IMR-90 (cell line): ENCODE data around the gene KMT2C. TPM values are rescaled to one million over a fixed set of nuclear protein-coding genes. Genes with fewer than 3 reads are reported as not detected.

Experiments
- ATAC-seq: fragments of 200-7000 bp; cut with Tn5 transposase; 2 replicates; pipeline ENCODE4 v1.9.1; 2020; ENCODE audit warnings: low read depth, mild to moderate bottlenecking, moderate library complexity
- BruUV-seq: library from RNA; stranded (reverse); fragments of 400-500 nt; replicated peaks from 2 replicates; lab custom pipeline; 2021; lab: Mats Ljungman, UMichigan
- CTCF ChIA-PET: fragments of 300-600 bp; formaldehyde crosslinking; extraction: SDS; loops from one replicate; lab custom pipeline; 2021; ENCODE audit warnings: antibody characterized with exemption; lab: Yijun Ruan, JAX
- POLR2A ChIA-PET: fragments of 300-600 bp; sonication (Branson Sonifier 250); formaldehyde crosslinking; loops from one replicate; lab custom pipeline; 2022; ENCODE audit warnings: antibody characterized with exemption; ENCODE audit not compliant: unreplicated experiment; lab: Charles Lee
- DNase-seq: peaks from one replicate; pipeline ENCODE4 v3.0.0; 2013
- H2AFZ ChIP-seq: replicated peaks from 2 replicates; pipeline ENCODE3; 2013; ENCODE audit warnings: low read length, mild to moderate bottlenecking; ENCODE audit not compliant: poor library complexity
- H2AK5ac ChIP-seq: 2 replicates; pipeline ENCODE4 v1.6.1; 2013; ENCODE audit warnings: low read depth, low read length, inconsistent platforms
- H2AK9ac ChIP-seq: replicated peaks from 2 replicates; pipeline ENCODE3; 2013; ENCODE audit warnings: mild to moderate bottlenecking, low read depth, low read length, moderate library complexity; ENCODE audit not compliant: poor library complexity
- H2BK120ac ChIP-seq: 2 replicates; pipeline ENCODE4 v1.6.1; 2013; ENCODE audit warnings: low read depth, low read length, inconsistent platforms
- H2BK15ac ChIP-seq: 3 replicates; pipeline ENCODE4 v1.6.1; 2013; ENCODE audit warnings: low read depth, low read length, inconsistent platforms
- H2BK20ac ChIP-seq: 2 replicates; pipeline ENCODE4 v1.6.1; 2013; ENCODE audit warnings: low read depth, mild to moderate bottlenecking, inconsistent platforms, low read length, moderate library complexity
- H2BK5ac ChIP-seq: 2 replicates; pipeline ENCODE4 v1.6.1; 2013; ENCODE audit warnings: mild to moderate bottlenecking, low read depth, low read length, inconsistent platforms; ENCODE audit not compliant: poor library complexity, severe bottlenecking
- H3K14ac ChIP-seq: replicated peaks from 2 replicates; pipeline ENCODE4 v1.6.1; 2013; ENCODE audit warnings: low read depth, low read length, inconsistent platforms
- H3K18ac ChIP-seq: 2 replicates; pipeline ENCODE4 v1.6.1; 2013; ENCODE audit warnings: low read depth, low read length, control low read depth
- H3K23ac ChIP-seq: 2 replicates; pipeline ENCODE4 v1.6.1; 2013; ENCODE audit warnings: low read depth, low read length, inconsistent platforms
- H3K27ac ChIP-seq: 2 replicates; pipeline ENCODE4 v1.5.1; 2013; ENCODE audit warnings: mild to moderate bottlenecking, control low read depth, low read length; ENCODE audit not compliant: insufficient read depth
- H3K27me3 ChIP-seq: 2 replicates; pipeline ENCODE4 v1.6.1; 2013; ENCODE audit warnings: low read length; ENCODE audit not compliant: control insufficient read depth, insufficient read depth
- H3K36me3 ChIP-seq: 2 replicates; pipeline ENCODE4 v1.6.1; 2013; ENCODE audit warnings: low read length, mixed read lengths; ENCODE audit not compliant: control insufficient read depth, insufficient read depth
- H3K4ac ChIP-seq: 2 replicates; pipeline ENCODE4 v1.6.1; 2013; ENCODE audit warnings: low read depth, low read length, inconsistent platforms
- H3K4me1 ChIP-seq: 2 replicates; pipeline ENCODE4 v1.6.1; 2013; ENCODE audit warnings: low read length, mixed read lengths; ENCODE audit not compliant: control insufficient read depth, insufficient read depth
- H3K4me2 ChIP-seq: 2 replicates; pipeline ENCODE4 v1.6.1; 2013; ENCODE audit warnings: low read depth, mild to moderate bottlenecking, control low read depth, low read length, moderate library complexity
- H3K4me3 ChIP-seq: 2 replicates; pipeline ENCODE4 v1.5.1; 2013; ENCODE audit warnings: low read depth, mild to moderate bottlenecking, control low read depth, low read length, moderate library complexity; ENCODE audit not compliant: insufficient read depth
- H3K56ac ChIP-seq: 2 replicates; pipeline ENCODE4 v1.6.1; 2013; ENCODE audit warnings: low read length, inconsistent platforms; ENCODE audit not compliant: insufficient read depth; ENCODE audit errors: extremely low read depth
- H3K79me1 ChIP-seq, 2 experiments: 2 replicates each; pipeline ENCODE4 v1.6.1; 2013; ENCODE audit warnings: low read length in 2 of 2, inconsistent platforms in 1 of 2, low read depth in 1 of 2
- H3K9ac ChIP-seq: 2 replicates; pipeline ENCODE4 v1.6.1; 2013; ENCODE audit warnings: low read depth, low read length, control low read depth
- H3K9me1 ChIP-seq: 2 replicates; pipeline ENCODE4 v1.6.1; 2013; ENCODE audit warnings: low read length, inconsistent platforms; ENCODE audit not compliant: insufficient read depth
- H3K9me3 ChIP-seq: 2 replicates; pipeline ENCODE4 v1.6.1; 2013; ENCODE audit warnings: low read length; ENCODE audit not compliant: control insufficient read depth, insufficient read depth
- H4K20me1 ChIP-seq: 2 replicates; pipeline ENCODE4 v1.6.1; 2013; ENCODE audit warnings: low read length, inconsistent platforms; ENCODE audit not compliant: insufficient read depth
- H4K5ac ChIP-seq: 2 replicates; pipeline ENCODE4 v1.6.1; 2013; ENCODE audit warnings: mild to moderate bottlenecking, low read depth, low read length, control low read depth
- H4K8ac ChIP-seq, 2 experiments: 2 replicates each; pipeline ENCODE4 v1.6.1; 2013; ENCODE audit warnings: low read depth in 2 of 2, low read length in 2 of 2, control low read depth in 1 of 2, inconsistent platforms in 1 of 2
- H4K91ac ChIP-seq: 2 replicates; pipeline ENCODE4 v1.6.1; 2013; ENCODE audit warnings: low read depth, low read length, inconsistent platforms; ENCODE audit not compliant: insufficient read depth
- CEBPB ChIP-seq: IDR thresholded peaks from 2 replicates; pipeline ENCODE4 v1.6.1; 2012; ENCODE audit warnings: low read depth, low read length, improper control_type of control experiment
- CHD1 ChIP-seq: IDR thresholded peaks from 2 replicates; pipeline ENCODE4 v1.6.1; 2012; ENCODE audit warnings: low read depth, low read length, improper control_type of control experiment
- CTCF ChIP-seq: conservative IDR thresholded peaks from 2 replicates; pipeline ENCODE4 v1.5.1; 2012; ENCODE audit warnings: mild to moderate bottlenecking, low read depth, low read length, improper control_type of control experiment
- ELK1 ChIP-seq: fragments of 150-350 bp; IDR thresholded peaks from 2 replicates; pipeline ENCODE4 v1.6.1; 2016; ENCODE audit warnings: low read depth, mild to moderate bottlenecking, low read length, moderate library complexity, borderline replicate concordance
- FOS ChIP-seq: fragments of 150-350 bp; IDR thresholded peaks from 2 replicates; pipeline ENCODE4 v1.6.1; 2016; ENCODE audit warnings: low read depth, low read length
- RAD21 ChIP-seq: IDR thresholded peaks from 2 replicates; pipeline ENCODE4 v1.6.1; 2012; ENCODE audit warnings: low read length, improper control_type of control experiment
- RFX5 ChIP-seq: IDR thresholded peaks from 2 replicates; pipeline ENCODE4 v1.8.0; 2012; ENCODE audit warnings: low read depth, mild to moderate bottlenecking, low read length, moderate library complexity
- SMC3 ChIP-seq: fragments of 150-350 bp; IDR thresholded peaks from 2 replicates; pipeline ENCODE4 v1.6.1; 2016; ENCODE audit warnings: low read depth, mild to moderate bottlenecking, antibody characterized with exemption, low read length, moderate library complexity
- USF2 ChIP-seq: fragments of 150-350 bp; IDR thresholded peaks from 2 replicates; pipeline ENCODE4 v1.6.1; 2017; ENCODE audit warnings: mild to moderate bottlenecking, antibody characterized with exemption, low read length, low read depth
- WGBS, 2 experiments: methylation state at CpG; one replicate each; pipeline versions ENCODE4 v1.1.5 to v1.1.7; 2013; ENCODE audit warnings: missing lambda C conversion rate in 2 of 2; ENCODE audit not compliant: insufficient read length in 1 of 2; ENCODE audit errors: extremely low coverage in 2 of 2; 5-methylcytosine and 5-hydroxymethylcytosine counted together
- dilution Hi-C: fragments of 300-500 bp; cut with HindIII; formaldehyde crosslinking; loops from one replicate; pipeline ENCODE4 v1.14.3; 2018; ENCODE audit warnings: low sequenced_read_pairs; ENCODE audit not compliant: unreplicated experiment
- in situ Hi-C: fragments of 300-500 bp; cut with MboI; formaldehyde crosslinking; loops from 3 replicates; pipeline ENCODE4 v1.14.3; 2019; ENCODE audit warnings: low sequenced_read_pairs, inconsistent platforms, mixed read lengths
- intact Hi-C: fragments of 100-400 bp; cut with micrococcal nuclease; formaldehyde crosslinking; loops from 2 replicates; pipeline ENCODE4 v1.10.0; 2022
- polyA plus RNA-seq, 3 experiments: library from polyadenylated mRNA; depleted of rRNA; stranded (reverse); fragments of >200 nt; gene quantifications; 2 replicates each; pipeline ENCODE4 v1.2.3, GENCODE V29; 2012; ENCODE audit warnings: low replicate concordance in 1 of 3
- total RNA-seq: library from RNA; depleted of rRNA; stranded (reverse); fragments of >200 nt; gene quantifications from 2 replicates; pipeline ENCODE4 v1.2.3, GENCODE V29; 2012

KMT2C gene
- total and polyA plus RNA-seq, 2 of the 4 experiments (the other 2 are of a cell fraction): 8.0 to 23.3 TPM

GRCh38 chr7:152328234-152328633 lies 107.6 kb downstream of the KMT2C start:
- Histone ChIP-seq H2AK5ac (no peak overlapping the region), H3K4me3 (no peak overlapping the region), H4K91ac (no peak overlapping the region), H3K23ac (no peak overlapping the region), H3K27me3 (no peaks in the 10 kb centered on the region), H3K9me1 (peaks cover 2% of the 10 kb centered on the region; the same call in 1 of the 2 replicates), H4K8ac (no peak overlapping the region), H2AK9ac (no peak overlapping the region), H2BK120ac (no peak overlapping the region), H3K9ac (no peak overlapping the region), H3K4ac (no peak overlapping the region), H4K20me1 (peaks cover 12% of the 10 kb centered on the region), H3K79me1 (peaks cover 23 to 50% of the 10 kb centered on the region in 2 experiments), H2BK15ac (no peak overlapping the region), H3K4me1 (peaks cover 2% of the 10 kb centered on the region; the same call in 1 of the 2 replicates), H3K4me2 (no peak overlapping the region), H3K36me3 (peaks cover 13% of the 10 kb centered on the region), H3K9me3 (no peaks in the 10 kb centered on the region), H3K56ac (no peak overlapping the region), H2AFZ (no peak overlapping the region), H3K14ac (no peak overlapping the region), H3K27ac (no peak overlapping the region), H2BK5ac (no peak overlapping the region), H2BK20ac (no peak overlapping the region), H4K5ac (no peak overlapping the region), H3K18ac (no peak overlapping the region)
- ChIA-PET POLR2A (no interaction called here), CTCF (no interaction called here)
- intact Hi-C loops (no loop called here), dilution Hi-C loops (no loop called here), in situ Hi-C loops (loop anchor here (25.0 kb wide), 1 partner anchor 484 kb away; no protein-coding TSS in a partner anchor)
- DNase-seq (no peak), ATAC-seq (no peak)
- no CpG with 5 or more reads among the region's 1 CpG for WGBS, 2 experiments
- no TSS peak for BruUV-seq
- no peak for TF ChIP-seq ELK1
- no peak for TF ChIP-seq CTCF
- TF ChIP-seq SMC3: no peak
- TF ChIP-seq FOS: no peak
- no peak for TF ChIP-seq CEBPB
- no peak for TF ChIP-seq USF2
- no peak for TF ChIP-seq RFX5
- TF ChIP-seq CHD1: no peak
- TF ChIP-seq RAD21: no peak
